GM12873 (cell line): ENCODE data around the gene MAST4.

Experiments
- TF ChIP-seq, protein P1 (sequence below): IDR thresholded peaks from 2 replicates; pipeline ENCODE4 v1.5.1; 2012; ENCODE audit warnings: low read depth, mild to moderate bottlenecking, moderate library complexity, low read length, control low read depth; ENCODE audit not compliant: insufficient read depth; ENCODE audit errors: missing control alignments

The MAST4 gene

GRCh38 chr5:66603881-66604280 is 7.7 kb downstream of the MAST4 start:
- TF ChIP-seq, protein P1, sequence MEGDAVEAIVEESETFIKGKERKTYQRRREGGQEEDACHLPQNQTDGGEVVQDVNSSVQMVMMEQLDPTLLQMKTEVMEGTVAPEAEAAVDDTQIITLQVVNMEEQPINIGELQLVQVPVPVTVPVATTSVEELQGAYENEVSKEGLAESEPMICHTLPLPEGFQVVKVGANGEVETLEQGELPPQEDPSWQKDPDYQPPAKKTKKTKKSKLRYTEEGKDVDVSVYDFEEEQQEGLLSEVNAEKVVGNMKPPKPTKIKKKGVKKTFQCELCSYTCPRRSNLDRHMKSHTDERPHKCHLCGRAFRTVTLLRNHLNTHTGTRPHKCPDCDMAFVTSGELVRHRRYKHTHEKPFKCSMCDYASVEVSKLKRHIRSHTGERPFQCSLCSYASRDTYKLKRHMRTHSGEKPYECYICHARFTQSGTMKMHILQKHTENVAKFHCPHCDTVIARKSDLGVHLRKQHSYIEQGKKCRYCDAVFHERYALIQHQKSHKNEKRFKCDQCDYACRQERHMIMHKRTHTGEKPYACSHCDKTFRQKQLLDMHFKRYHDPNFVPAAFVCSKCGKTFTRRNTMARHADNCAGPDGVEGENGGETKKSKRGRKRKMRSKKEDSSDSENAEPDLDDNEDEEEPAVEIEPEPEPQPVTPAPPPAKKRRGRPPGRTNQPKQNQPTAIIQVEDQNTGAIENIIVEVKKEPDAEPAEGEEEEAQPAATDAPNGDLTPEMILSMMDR, result no peak

- TF ChIP-seq, protein P1, result no peak
Observed at GRCh38 chr5:66606713-66607112, 10.5 kb downstream of the MAST4 start.

- TF ChIP-seq, protein P1, result no peak
Observed at GRCh38 chr5:66608501-66608900, 12.3 kb downstream of the MAST4 start.

- TF ChIP-seq, protein P1, result no peak
Observed at GRCh38 chr5:66609615-66610014, 13.4 kb downstream of the MAST4 start.

DNA sequence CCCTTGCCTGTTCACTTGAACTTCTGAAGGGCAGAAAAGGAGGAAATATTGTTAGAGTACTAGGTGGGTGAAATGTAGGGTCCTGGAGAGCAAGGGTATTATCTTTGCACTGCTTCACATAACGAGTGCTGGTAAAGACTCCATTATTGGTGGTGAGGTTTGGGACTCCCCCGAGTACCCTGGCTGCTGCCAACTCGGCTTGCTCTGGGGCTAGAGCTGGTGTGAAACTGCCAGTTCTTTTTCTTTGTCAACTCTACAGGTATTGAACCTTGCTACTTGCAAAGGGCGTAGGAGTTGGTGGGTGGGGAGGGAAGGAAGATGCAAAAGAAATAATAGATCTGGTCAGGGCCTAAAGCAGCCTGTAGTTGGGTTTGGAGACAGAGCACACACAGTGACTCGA is 16.0 kb downstream of the MAST4 start:
- TF ChIP-seq, protein P1, result no peak

DNA sequence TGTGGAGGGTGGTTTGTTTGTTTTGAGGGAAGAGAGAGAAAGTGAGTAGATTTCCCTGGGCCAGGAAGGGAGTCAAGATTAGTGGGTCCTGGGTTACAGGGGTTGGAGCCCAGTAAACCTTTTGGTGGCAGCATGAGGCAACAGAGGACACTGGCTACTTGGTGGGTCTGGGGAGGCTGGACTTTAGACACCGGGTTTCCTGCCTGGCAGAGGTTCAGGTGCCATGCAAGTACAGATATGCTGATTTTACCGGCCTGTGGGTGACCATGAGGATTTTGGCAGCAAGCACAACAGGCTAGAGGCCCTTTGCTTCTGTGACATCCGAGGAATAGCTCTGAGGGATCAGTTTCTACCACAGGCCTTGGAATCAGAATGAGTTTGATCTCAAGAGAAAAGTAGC is 18.9 kb downstream of the MAST4 start:
- TF ChIP-seq, protein P1, result no peak

DNA sequence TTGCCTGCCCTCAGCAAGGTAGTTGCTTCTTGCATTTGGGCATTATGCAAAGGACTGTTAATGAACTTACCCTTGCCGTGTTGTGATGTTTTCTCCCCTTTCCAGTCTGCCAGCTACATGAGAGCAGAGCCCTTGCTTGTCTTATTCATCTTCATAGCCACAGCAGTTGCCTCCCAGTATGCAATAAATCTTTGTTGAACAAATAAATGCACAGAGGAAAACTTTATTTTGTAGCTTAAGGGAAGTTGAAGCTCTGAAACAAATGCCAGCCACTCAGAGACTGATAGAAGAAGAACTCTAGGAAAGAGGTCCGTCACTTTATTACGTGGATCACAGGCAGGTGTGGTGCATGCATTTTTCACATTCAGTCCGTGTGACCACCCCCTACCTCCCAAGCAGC is 19.7 kb downstream of the MAST4 start:
- TF ChIP-seq, protein P1, result no peak
